Embryonic facial prominence (tissue), 1 donor: ENCODE data around the gene RPAIN.
A peak's percentile ranks its signal among the peaks of the same experiment; 100 is the strongest.

ENCODE experiments used
- DNase-seq: peaks from one replicate; pipeline ENCODE4 v3.0.0-alpha.2; 2016; ENCODE audit errors: extremely low spot score

RPAIN gene

GRCh38 chr17:5419959-5420653 lies at the start of gene RPAIN:
Gene RPAIN, plus strand, starts transcription at chr17:5420182. Its CDS starts 29 bp downstream, at chr17:5420211.
- DNase-seq, result peak; percentile 68

- DNase-seq, result no peak
Measured at GRCh38 chr17:5370411-5370810, 49.6 kb upstream of the RPAIN start.

- no peak for DNase-seq
Measured at GRCh38 chr17:5373112-5373511, 46.9 kb upstream of the RPAIN start.

- no peak for DNase-seq
Measured at GRCh38 chr17:5378566-5379207, 41.3 kb upstream of the RPAIN start.

- no peak for DNase-seq
Measured at GRCh38 chr17:5379351-5380107, 40.5 kb upstream of the RPAIN start.

GRCh38 chr17:5380491-5381135 lies 39.4 kb upstream of the RPAIN start:
- DNase-seq, result no peak

- no peak for DNase-seq
Measured at GRCh38 chr17:5381542-5381941, 38.4 kb upstream of the RPAIN start.

- DNase-seq, result no peak
Measured at GRCh38 chr17:5391678-5392077, 28.3 kb upstream of the RPAIN start.

GRCh38 chr17:5396612-5397011 lies 23.4 kb upstream of the RPAIN start:
- no peak for DNase-seq

- DNase-seq, result no peak
Measured at GRCh38 chr17:5399767-5400166, 20.2 kb upstream of the RPAIN start.

- DNase-seq, result no peak
Measured at GRCh38 chr17:5405400-5405799, 14.6 kb upstream of the RPAIN start.

- DNase-seq, result no peak
Measured at GRCh38 chr17:5408186-5408585, 11.8 kb upstream of the RPAIN start.

GRCh38 chr17:5410594-5411272 lies 9.2 kb upstream of the RPAIN start:
- no peak for DNase-seq

- DNase-seq, result no peak
Measured at GRCh38 chr17:5413682-5414081, 6.3 kb upstream of the RPAIN start.

GRCh38 chr17:5416901-5417300 lies 3.1 kb upstream of the RPAIN start:
- no peak for DNase-seq

GRCh38 chr17:5418858-5419355 lies 1.1 kb upstream of the RPAIN start:
- DNase-seq, result no peak

- DNase-seq, result peak; percentile 95
Measured at GRCh38 chr17:5419356-5419958, 525 bp upstream of the RPAIN start, which contains the start of gene NUP88. Gene NUP88, minus strand, starts transcription at chr17:5419662. Its CDS starts 12 bp downstream, at chr17:5419650.

- no peak for DNase-seq
Measured at GRCh38 chr17:5422505-5422904, 2.5 kb downstream of the RPAIN start.

GRCh38 chr17:5424909-5425308 lies 4.9 kb downstream of the RPAIN start:
- no peak for DNase-seq

GRCh38 chr17:5425826-5426225 lies 5.8 kb downstream of the RPAIN start:
- DNase-seq, result no peak
